Measurements from ENCODE around the gene DLST.
A peak's percentile ranks its signal among the peaks of the same experiment; 100 is the strongest.

Gene DLST

GRCh38 chr14:74860899-74861733, 20.6 kb upstream of the DLST start:
- DNase-seq (ENCODE audit: low read depth), result peak; percentile 86

DNA sequence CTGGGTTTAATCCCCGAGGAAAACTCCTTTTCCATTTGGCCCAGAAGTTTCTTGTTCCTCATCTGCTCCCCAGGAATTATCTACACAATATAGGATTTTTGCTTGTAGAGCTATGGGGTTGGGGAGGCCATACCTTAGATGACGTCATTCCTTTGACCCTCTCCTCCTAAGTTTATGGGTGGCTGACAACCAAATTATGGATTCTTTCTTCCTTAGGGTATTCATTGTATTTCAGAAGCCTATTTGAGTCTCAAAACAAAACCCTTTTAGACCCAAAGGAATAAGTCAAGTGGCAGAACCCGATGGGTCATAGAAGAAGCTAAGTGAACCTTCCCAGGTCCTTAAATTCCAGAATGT, 20.0 kb upstream of the DLST start:
- DNase-seq (ENCODE audit: low read depth), result no peak

- DNase-seq (ENCODE audit: low read depth), result no peak
Measured at GRCh38 chr14:74863274-74863673, 18.4 kb upstream of the DLST start.

DNA sequence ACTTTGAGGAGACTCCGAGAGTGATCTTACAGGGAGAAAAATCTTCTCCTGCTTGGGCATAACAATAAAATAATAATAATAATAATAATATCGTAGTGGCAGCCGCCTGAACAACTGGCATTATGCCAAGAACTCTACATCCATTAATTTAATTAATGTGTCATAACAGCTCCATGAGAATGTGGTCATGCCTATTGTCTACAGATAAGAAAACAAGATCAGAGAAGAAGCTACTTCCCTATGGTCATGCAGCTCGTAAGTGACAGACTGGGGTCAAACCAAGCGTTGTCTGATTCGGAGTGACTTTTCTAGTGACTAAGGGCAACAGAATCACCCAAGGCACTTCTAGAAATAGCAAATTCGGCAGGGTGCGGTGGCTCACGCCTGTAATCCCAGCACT, 17.5 kb upstream of the DLST start:
- DNase-seq (ENCODE audit: low read depth), result no peak

GRCh38 chr14:74865156-74865555, 16.6 kb upstream of the DLST start:
- no peak for DNase-seq (ENCODE audit: low read depth)

GRCh38 chr14:74866708-74867389, 14.9 kb upstream of the DLST start:
- no peak for DNase-seq (ENCODE audit: low read depth)

DNA sequence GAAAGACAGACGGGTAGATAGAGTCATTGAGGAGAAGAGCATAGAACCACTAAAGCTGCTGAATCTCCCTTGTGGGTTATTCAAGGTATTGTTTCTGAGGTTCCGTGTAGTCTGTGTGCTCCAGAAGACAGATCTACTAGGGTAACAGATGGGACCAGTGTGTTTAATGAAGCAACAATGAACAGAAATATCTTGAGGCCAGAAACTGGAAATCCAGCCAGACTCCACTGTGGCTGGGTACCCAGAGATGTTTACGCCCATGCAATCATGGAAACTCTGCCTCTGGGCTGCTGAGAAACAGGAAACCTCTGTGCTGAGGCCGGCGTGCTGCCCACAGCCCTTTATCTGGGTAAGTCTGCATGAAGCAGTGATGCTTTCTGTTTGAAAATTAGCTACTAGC, 14.0 kb upstream of the DLST start:
- peak; percentile 19 for DNase-seq (ENCODE audit: low read depth)

GRCh38 chr14:74868739-74869138, 13.0 kb upstream of the DLST start:
- DNase-seq (ENCODE audit: low read depth), result no peak

GRCh38 chr14:74871819-74872218, 9.9 kb upstream of the DLST start:
- no peak for DNase-seq (ENCODE audit: low read depth)

GRCh38 chr14:74875204-74875603, 6.5 kb upstream of the DLST start:
- no peak for DNase-seq (ENCODE audit: low read depth)

GRCh38 chr14:74875941-74876913, 5.5 kb upstream of the DLST start, which contains the start of gene PROX2:
PROX2 (minus strand) TSS chr14:74876145; CDS start chr14:74863834, 12,311 bp downstream.
- no peak for DNase-seq (ENCODE audit: low read depth)

- no peak for DNase-seq (ENCODE audit: low read depth)
Measured at GRCh38 chr14:74879427-74880182, 2.1 kb upstream of the DLST start.

DNA sequence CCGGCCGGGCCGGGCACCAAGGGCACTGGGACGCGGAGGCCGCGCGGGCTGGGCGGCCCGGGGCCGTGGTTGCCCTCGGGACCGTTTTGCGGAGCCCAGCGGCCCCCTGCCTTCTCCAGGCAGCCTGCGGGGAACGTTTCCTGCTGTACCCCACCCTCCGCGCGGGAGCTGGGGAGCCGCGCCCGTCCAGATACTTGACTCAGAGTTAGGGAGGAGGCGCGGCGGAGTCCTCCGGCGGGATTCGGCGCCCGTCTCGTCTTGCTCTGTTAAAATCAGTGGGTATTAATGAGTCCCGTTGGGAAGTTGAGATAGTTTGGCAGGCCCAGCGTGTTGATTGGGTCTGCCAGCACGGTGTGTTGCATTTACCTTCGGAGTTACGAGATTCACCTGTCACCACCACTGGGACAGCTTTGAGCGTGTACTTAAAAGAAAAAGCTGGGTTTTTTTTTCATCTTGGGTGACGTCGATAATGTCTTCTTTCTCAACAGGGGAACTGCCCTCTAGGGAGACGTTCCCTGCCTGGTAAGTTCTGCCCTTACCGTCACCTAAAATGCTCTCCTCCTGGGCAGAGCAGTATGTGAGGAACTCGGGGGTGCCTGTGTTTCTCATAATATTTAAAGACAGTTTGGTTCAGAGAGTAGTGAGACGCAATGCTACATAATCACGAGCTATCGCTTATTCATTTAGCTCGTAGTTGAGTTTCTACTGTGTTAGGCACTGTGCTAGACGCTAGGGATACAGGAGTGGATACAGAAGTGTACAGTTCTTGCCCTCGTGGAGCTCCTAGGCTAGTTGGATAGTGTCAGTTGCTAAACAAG, 596 bp downstream of the DLST start:
- peak; percentile 26 for DNase-seq (ENCODE audit: low read depth)

DNA sequence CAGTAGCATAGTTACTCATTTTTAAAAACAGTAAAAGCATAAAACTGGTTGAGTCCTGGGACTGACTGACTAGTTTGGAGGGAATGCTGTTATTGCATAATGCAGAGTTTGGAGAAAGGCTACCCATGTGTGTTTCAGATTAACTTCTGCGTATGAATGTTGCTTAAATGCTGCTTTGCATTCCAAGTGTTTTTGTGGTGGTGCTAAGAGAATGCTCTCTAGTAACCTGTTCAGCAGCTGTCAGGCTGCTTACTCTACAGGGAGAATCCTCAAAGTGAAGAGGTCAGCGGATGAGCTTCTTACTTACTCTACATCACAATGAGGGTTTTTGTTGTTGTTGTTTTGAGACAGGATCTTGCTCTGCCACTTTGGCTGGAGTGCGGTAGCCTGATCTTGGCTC, 4.3 kb downstream of the DLST start:
- no peak for DNase-seq (ENCODE audit: low read depth)

DNA sequence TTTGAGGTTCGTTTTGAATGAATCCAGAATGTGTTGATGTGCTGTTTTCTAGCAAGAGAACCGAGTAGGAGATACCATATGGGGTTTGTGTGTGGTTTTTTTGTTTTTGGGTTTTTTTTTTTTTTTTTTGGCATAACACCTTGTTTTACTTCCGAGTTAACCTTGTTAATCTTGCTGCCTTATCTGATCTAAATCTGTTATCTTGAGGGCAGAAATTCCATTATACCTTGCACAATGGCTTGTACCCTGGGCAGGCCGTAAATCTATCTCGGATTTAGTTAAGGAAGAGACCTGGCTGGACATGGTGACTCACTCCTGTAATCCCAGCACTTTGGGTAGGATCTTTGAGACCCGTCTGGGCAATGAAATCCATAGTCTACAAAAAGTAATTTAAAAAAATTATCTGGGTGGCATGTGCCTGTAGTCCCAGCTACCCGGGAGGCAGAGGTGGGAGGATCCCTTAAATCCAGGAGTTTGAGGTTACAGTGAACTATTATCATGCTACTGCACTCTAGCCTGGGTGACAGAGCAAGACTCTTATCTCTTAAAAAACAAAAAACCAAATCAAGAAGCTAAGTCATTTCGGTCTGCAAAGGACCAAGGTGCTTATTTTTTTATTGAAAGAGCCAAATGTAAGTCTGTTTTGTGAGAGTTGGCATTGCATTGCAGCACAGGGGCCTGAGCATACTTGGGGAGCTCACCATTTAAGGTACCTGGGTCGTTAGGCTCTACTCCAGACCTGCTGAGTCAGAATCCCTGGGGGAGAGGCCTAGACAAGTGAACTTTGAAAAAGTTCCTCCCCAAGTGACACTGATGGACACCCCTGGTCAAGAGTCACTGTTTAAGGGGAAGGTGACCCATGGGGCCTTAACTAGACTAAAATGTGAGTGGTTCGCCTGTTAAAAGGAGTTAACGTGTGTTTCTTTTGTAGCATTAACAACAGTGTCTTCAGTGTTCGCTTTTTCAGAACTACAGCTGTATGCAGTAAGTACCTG, 6.7 kb downstream of the DLST start:
- DNase-seq (ENCODE audit: low read depth), result no peak

DNA sequence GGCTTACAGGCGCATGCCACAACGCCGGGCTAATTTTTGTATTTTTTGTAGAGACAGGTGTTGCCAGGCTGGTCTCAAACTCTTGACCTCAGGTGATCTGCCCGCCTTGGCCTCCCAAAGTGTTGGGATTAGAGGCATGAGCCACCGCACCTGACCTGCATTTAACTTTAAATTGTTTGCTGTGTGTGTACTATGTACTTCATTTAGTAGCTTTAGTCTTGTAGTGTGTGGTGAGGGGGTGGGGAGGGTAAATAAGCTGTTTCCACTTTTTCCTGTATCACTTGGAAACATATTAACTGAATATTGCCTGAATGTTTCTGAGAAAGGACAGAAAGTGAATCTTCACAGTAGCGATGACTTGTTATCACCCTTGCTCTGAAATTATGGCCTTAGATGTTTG, 8.5 kb downstream of the DLST start:
- no peak for DNase-seq (ENCODE audit: low read depth)

GRCh38 chr14:74891870-74892269, 10.2 kb downstream of the DLST start:
- no peak for DNase-seq (ENCODE audit: low read depth)

GRCh38 chr14:74892745-74893144, 11.0 kb downstream of the DLST start:
- no peak for DNase-seq (ENCODE audit: low read depth)

- DNase-seq (ENCODE audit: low read depth), result no peak
Measured at GRCh38 chr14:74893614-74894091, 11.9 kb downstream of the DLST start.
